H1 (cell line): ENCODE measurements around the gene ARMC9. TPM values are rescaled to one million over a fixed set of nuclear protein-coding genes. Genes with fewer than 3 reads are reported as not detected.

ENCODE experiments used
- CTCF ChIA-PET: fragments of 300-600 bp; sonication (Branson Sonifier 250); formaldehyde crosslinking; loops from one replicate; lab custom pipeline; 2021; ENCODE audit not compliant: partially characterized antibody; lab: Charles Lee
- POLR2A ChIA-PET: fragments of 300-600 bp; sonication (Branson Sonifier 250); formaldehyde crosslinking; loops from one replicate; lab custom pipeline; 2021; ENCODE audit warnings: inconsistent platforms; ENCODE audit not compliant: partially characterized antibody; lab: Charles Lee
- DNase-seq, 2 experiments: peaks; one replicate each; pipeline versions ENCODE4 v3.0.0 to v3.0.0-alpha.2; 2010 to 2022; ENCODE audit warnings: low spot score in 2 of 2, low read depth in 1 of 2, mixed read lengths in 1 of 2
- FAIRE-seq: peaks from 2 replicates; lab custom pipeline; 2011; peaks lifted over from hg19 to GRCh38; lab: Jason Lieb, UNC
- H2AFZ ChIP-seq: 2 replicates; pipeline ENCODE4 v1.8.1; 2012; ENCODE audit warnings: low read length, inconsistent platforms
- H2AK5ac ChIP-seq: 2 replicates; pipeline ENCODE4 v1.6.1; 2013; ENCODE audit warnings: low read depth, low read length
- H2BK120ac ChIP-seq: replicated peaks from 2 replicates; pipeline ENCODE3; 2013; ENCODE audit warnings: low read depth, low read length, inconsistent platforms
- H2BK12ac ChIP-seq: 2 replicates; pipeline ENCODE4 v1.6.1; 2013; ENCODE audit warnings: low read depth, low read length
- H2BK15ac ChIP-seq: 2 replicates; pipeline ENCODE4 v1.6.1; 2013; ENCODE audit warnings: low read length
- H2BK20ac ChIP-seq: 2 replicates; pipeline ENCODE4 v1.6.1; 2013; ENCODE audit warnings: low read length
- H2BK5ac ChIP-seq: 2 replicates; pipeline ENCODE4 v1.6.1; 2013; ENCODE audit warnings: low read depth, low read length
- H3K14ac ChIP-seq: 2 replicates; pipeline ENCODE4 v1.6.1; 2013; ENCODE audit warnings: inconsistent platforms; ENCODE audit not compliant: insufficient read length
- H3K18ac ChIP-seq: 2 replicates; pipeline ENCODE4 v1.6.1; 2013; ENCODE audit warnings: low read length; ENCODE audit errors: extremely low read depth
- H3K23ac ChIP-seq: 2 replicates; pipeline ENCODE4 v1.6.1; 2013; ENCODE audit warnings: inconsistent platforms; ENCODE audit not compliant: insufficient read length
- H3K23me2 ChIP-seq: 2 replicates; pipeline ENCODE4 v1.6.1; 2013; ENCODE audit warnings: low read depth, low read length
- H3K27ac ChIP-seq: 2 replicates; pipeline ENCODE4 v1.6.1; 2011; ENCODE audit warnings: low read depth, low read length, inconsistent platforms
- H3K27me3 ChIP-seq, 4 experiments: replicated peaks in 1 of 4; 1 replicate in 1 of 4; 2 replicates in 3 of 4; pipeline versions ENCODE4 v1.6.1 to v1.8.1; 2011 to 2013; ENCODE audit warnings: low read length in 3 of 4, mild to moderate bottlenecking in 3 of 4, inconsistent platforms in 2 of 4, mixed read lengths in 2 of 4, moderate library complexity in 1 of 4; ENCODE audit not compliant: control insufficient read depth in 3 of 4, insufficient read depth in 3 of 4; ENCODE audit errors: extremely low read depth in 1 of 4
- H3K36me3 ChIP-seq, 4 experiments: 2 replicates each; pipeline versions ENCODE4 v1.6.1 to v1.8.1; 2011 to 2013; ENCODE audit warnings: mild to moderate bottlenecking in 4 of 4, low read length in 3 of 4, moderate library complexity in 2 of 4, control low read depth in 1 of 4, inconsistent platforms in 1 of 4; ENCODE audit not compliant: insufficient read depth in 4 of 4, control insufficient read depth in 2 of 4
- H3K4ac ChIP-seq: replicated peaks from 2 replicates; pipeline ENCODE3; 2013; ENCODE audit warnings: low read length, low read depth, mixed read lengths, inconsistent platforms; ENCODE audit not compliant: insufficient read length
- H3K4me1 ChIP-seq, 4 experiments: replicated peaks in 1 of 4; 1 replicate in 1 of 4; 2 replicates in 3 of 4; pipeline versions ENCODE4 v1.6.1 to v1.8.1; 2011 to 2013; ENCODE audit warnings: low read length in 3 of 4, inconsistent platforms in 2 of 4, mixed read lengths in 1 of 4; ENCODE audit not compliant: insufficient read depth in 4 of 4, control insufficient read depth in 3 of 4
- H3K4me2 ChIP-seq, 2 experiments: 2 replicates each; pipeline versions ENCODE4 v1.6.1 to v1.8.1; 2011 to 2013; ENCODE audit warnings: low read depth in 2 of 2, low read length in 2 of 2, control low read depth in 1 of 2, inconsistent platforms in 1 of 2, mild to moderate bottlenecking in 1 of 2; ENCODE audit not compliant: insufficient read depth in 1 of 2
- H3K4me3 ChIP-seq, 4 experiments: fragments of 200-600, 300-600 bp in 1 of 4; sonication (generic), shearing (Covaris generic), sonication (Bioruptor Twin) in 1 of 4; 2 replicates each; pipeline versions ENCODE4 v1.5.1 to v1.8.1; 2011 to 2016; ENCODE audit warnings: low read length in 4 of 4, low read depth in 3 of 4, control low read depth in 2 of 4, inconsistent platforms in 2 of 4, mild to moderate bottlenecking in 2 of 4, mixed read lengths in 1 of 4, moderate library complexity in 1 of 4; ENCODE audit not compliant: insufficient read depth in 2 of 4; ENCODE audit errors: extremely low read depth in 1 of 4
- H3K56ac ChIP-seq: replicated peaks from 2 replicates; pipeline ENCODE3; 2013; ENCODE audit warnings: low read depth, mild to moderate bottlenecking, mixed read lengths, low read length, inconsistent platforms; ENCODE audit not compliant: insufficient read length
- H3K79me1 ChIP-seq: 2 replicates; pipeline ENCODE4 v1.6.1; 2013; ENCODE audit warnings: low read depth, low read length, control low read depth
- H3K79me2 ChIP-seq, 2 experiments: 2 replicates each; pipeline versions ENCODE4 v1.6.1 to v1.8.1; 2012 to 2013; ENCODE audit warnings: low read length in 2 of 2, mild to moderate bottlenecking in 2 of 2, inconsistent platforms in 1 of 2; ENCODE audit not compliant: insufficient read depth in 2 of 2, control insufficient read depth in 1 of 2
- H3K9ac ChIP-seq, 4 experiments: replicated peaks in 1 of 4; 1 replicate in 1 of 4; 2 replicates in 3 of 4; pipeline versions ENCODE4 v1.6.1 to v1.8.1; 2011 to 2013; ENCODE audit warnings: low read depth in 3 of 4, low read length in 3 of 4, control low read depth in 2 of 4, mild to moderate bottlenecking in 2 of 4, moderate library complexity in 2 of 4, inconsistent platforms in 1 of 4; ENCODE audit errors: extremely low read depth in 1 of 4
- H3K9me3 ChIP-seq, 2 experiments: 2 replicates each; pipeline versions ENCODE4 v1.6.1 to v1.8.1; 2012 to 2013; ENCODE audit warnings: mild to moderate bottlenecking in 2 of 2, moderate library complexity in 2 of 2, control low read depth in 1 of 2, inconsistent platforms in 1 of 2, low read depth in 1 of 2, low read length in 1 of 2, mixed read lengths in 1 of 2; ENCODE audit not compliant: insufficient read depth in 2 of 2
- H4K20me1 ChIP-seq, 2 experiments: replicated peaks in 1 of 2; 2 replicates each; pipeline versions ENCODE3 to v1.8.1; 2011 to 2013; ENCODE audit warnings: inconsistent platforms in 2 of 2, low read length in 2 of 2, mild to moderate bottlenecking in 1 of 2; ENCODE audit not compliant: insufficient read depth in 2 of 2, control insufficient read depth in 1 of 2
- H4K5ac ChIP-seq: 2 replicates; pipeline ENCODE4 v1.6.1; 2013; ENCODE audit warnings: low read length, low read depth, mixed read lengths, inconsistent platforms; ENCODE audit not compliant: insufficient read length
- H4K8ac ChIP-seq: 2 replicates; pipeline ENCODE4 v1.8.0; 2013; ENCODE audit warnings: mild to moderate bottlenecking, moderate library complexity, low read length, inconsistent platforms; ENCODE audit not compliant: insufficient read depth; ENCODE audit errors: extremely low read depth
- H4K91ac ChIP-seq: replicated peaks from 2 replicates; pipeline ENCODE3; 2013; ENCODE audit warnings: low read length, mixed read lengths, inconsistent platforms; ENCODE audit not compliant: insufficient read length
- BRCA1 ChIP-seq: IDR thresholded peaks from 2 replicates; pipeline ENCODE4 v1.6.1; 2012; ENCODE audit warnings: low read depth, low read length, improper control_type of control experiment
- MAX ChIP-seq: IDR thresholded peaks from 2 replicates; pipeline ENCODE4 v1.6.1; 2012; ENCODE audit warnings: inconsistent platforms
- NANOG ChIP-seq: IDR thresholded peaks from 2 replicates; pipeline ENCODE4 v1.6.1; 2011; ENCODE audit warnings: low read length, low read depth, mild to moderate bottlenecking, inconsistent platforms; ENCODE audit not compliant: insufficient read depth, poor library complexity, severe bottlenecking
- RAD21 ChIP-seq, 2 experiments: IDR thresholded peaks in 1 of 2; conservative IDR thresholded peaks in 1 of 2; 2 replicates each; pipeline ENCODE4 v1.6.1; 2011; ENCODE audit warnings: low read depth in 2 of 2, low read length in 2 of 2, improper control_type of control experiment in 1 of 2, inconsistent platforms in 1 of 2, mild to moderate bottlenecking in 1 of 2, moderate library complexity in 1 of 2
- RBBP5 ChIP-seq: IDR thresholded peaks from 2 replicates; pipeline ENCODE4 v1.7.1; 2012; ENCODE audit warnings: low read depth, mild to moderate bottlenecking, inconsistent platforms, low read length, moderate library complexity, borderline replicate concordance
- USF2 ChIP-seq: IDR thresholded peaks from 2 replicates; pipeline ENCODE4 v1.6.1; 2011; ENCODE audit warnings: low read length, improper control_type of control experiment
- YY1 ChIP-seq: IDR thresholded peaks from 2 replicates; pipeline ENCODE4 v1.6.1; 2011; ENCODE audit warnings: low read depth, mild to moderate bottlenecking, low read length
- ZNF274 ChIP-seq: IDR thresholded peaks from 2 replicates; pipeline ENCODE4 v1.7.0; 2012; ENCODE audit warnings: low read length, borderline replicate concordance; ENCODE audit errors: extremely low read depth
- WGBS, 2 experiments: shearing (Covaris generic) in 1 of 2; methylation state at CpG; one replicate each; pipeline versions ENCODE4 v1.1.6 to v1.1.7; 2013 to 2015; ENCODE audit warnings: low lambda C conversion rate in 2 of 2, mixed read lengths in 2 of 2, inconsistent platforms in 1 of 2, low coverage in 1 of 2, missing lambda C conversion rate in 1 of 2; ENCODE audit not compliant: insufficient replicate concordance in 2 of 2, insufficient coverage in 1 of 2, insufficient read length in 1 of 2; ENCODE audit errors: extremely low coverage in 1 of 2, missing lambda C conversion rate in 1 of 2; 5-methylcytosine and 5-hydroxymethylcytosine counted together
- polyA plus RNA-seq, 7 experiments: library from polyadenylated mRNA; depleted of rRNA in 3 of 7; stranded (reverse) in 5 of 7; unstranded in 2 of 7; fragments of >200 nt in 5 of 7; fragments of 200-250 nt in 2 of 7; gene quantifications; 1 replicate in 5 of 7; 2 replicates in 1 of 7; 4 replicates in 1 of 7; pipeline versions ENCODE4 v1.2.1 to v1.2.3, GENCODE V29; 2011 to 2013; ENCODE audit warnings: missing spikeins in 2 of 7, mixed read lengths in 2 of 7
- total RNA-seq: library from RNA; stranded (reverse); fragmentation: NEBNext Ultra II Directional; extraction: Animal tissue kit (Norgen Biotek cat#: 25700); gene quantifications from 2 replicates; pipeline ENCODE4 v1.2.1, GENCODE V29; 2021

ARMC9 gene
- total and polyA plus RNA-seq, 2 of the 8 experiments (the other 6 are each of a cell fraction or from before 2014, with no cell fraction given), result 23.2 to 36.1 TPM

GRCh38 chr2:231394211-231395141 is 196.0 kb downstream of the ARMC9 start:
- H2AFZ ChIP-seq, result peak overlapping the region; percentile 66; the same call in 1 of the 2 replicates
- TF ChIP-seq YY1 (no peak), RBBP5 (no peak), RAD21 (IDR thresholded peaks at IDR 0.05 in 1 of 2, conservative IDR thresholded peaks at IDR 0.05 in 1 of 2; ENCODE audit: low read depth in 2 of 2, low read length in 2 of 2) (peak; percentile 58 to 75), USF2 (no peak), BRCA1 (no peak), ZNF274 (no peak), NANOG (no peak), MAX (0 out of 2 replicates have a peak, but pooled peaks have one; percentile 18)

More at GRCh38 chr2:231394211-231395141, 196.0 kb downstream of the ARMC9 start:
- peaks cover 0 to 7% of the 10 kb centered on the region in 2 experiments for H4K20me1 ChIP-seq
- peak overlapping the region; percentile 89; the same call in 1 of the 2 replicates for H2BK5ac ChIP-seq
- H3K18ac ChIP-seq, result peak overlapping the region; percentile 86
- H3K4ac ChIP-seq, result peak overlapping the region; percentile 34
- no peak overlapping the region for H3K14ac ChIP-seq
- H3K23me2 ChIP-seq, result peaks cover 3% of the 10 kb centered on the region; the same call in 1 of the 2 replicates
- H4K91ac ChIP-seq, result peak overlapping the region; percentile 20
- peak overlapping the region in 2 of 4 experiments; percentile 46 to 74; a peak in 5 of 8 replicates for H3K4me3 ChIP-seq
- 0 out of 2 replicates have a peak overlapping the region, but pooled peaks have one; percentile 91 for H2AK5ac ChIP-seq
- no peak overlapping the region for H4K8ac ChIP-seq
- FAIRE-seq, result peak; percentile 71
- H2BK12ac ChIP-seq, result peak overlapping the region; percentile 99
- no peaks in the 10 kb centered on the region for H3K9me3 ChIP-seq
- no peak overlapping the region for H3K27ac ChIP-seq
- peak overlapping the region; percentile 97 for H2BK20ac ChIP-seq
- H3K23ac ChIP-seq, result no peak overlapping the region
- POLR2A ChIA-PET, result interaction anchor here (1.1 to 3.1 kb wide), 8 partner anchors 16 to 98 kb away, joined by 3 to 15 read pairs (median 10); partner anchors contain the start of gene NCL
- CTCF ChIA-PET, result interaction anchor here (0.6 to 29.5 kb wide), 36 partner anchors 8 to 361 kb away, joined by 3 to 617 read pairs (median 4); partner anchors contain the start of gene NCL
- H3K79me1 ChIP-seq, result peaks cover 8% of the 10 kb centered on the region
- DNase-seq, result peak in 1 of 2 experiments; percentile 78
- peaks cover 3 to 37% (median 20%) of the 10 kb centered on the region in 4 experiments for H3K4me1 ChIP-seq
- H4K5ac ChIP-seq, result peak overlapping the region; percentile 12
- H3K36me3 ChIP-seq, result peaks cover 0 to 18% (median 10%) of the 10 kb centered on the region in 4 experiments; a peak in 4 of 8 replicates
- H3K27me3 ChIP-seq, result no peaks in the 10 kb centered on the region
- peak overlapping the region; percentile 51 for H3K56ac ChIP-seq
- peak overlapping the region; percentile 93; the same call in 1 of the 2 replicates for H2BK15ac ChIP-seq
- H2BK120ac ChIP-seq, result peak overlapping the region; percentile 16
- H3K79me2 ChIP-seq, result peaks cover 0 to 29% of the 10 kb centered on the region in 2 experiments; a peak in 2 of 4 replicates
- H3K9ac ChIP-seq, result no peak overlapping the region
- H3K4me2 ChIP-seq, result peak overlapping the region; percentile 64 to 74
- 71% methylated on average over 13 of the region's 13 CpGs; no CpG with 5 or more reads in 1 of the 2 experiments for WGBS, 2 experiments
